HG03575 (cell line): ENCODE measurements around the gene RBM20.

ENCODE experiments used
- ATAC-seq: cut with Tn5 transposase; IDR thresholded peaks from one replicate; pipeline ENCODE4 v1.9.1; 2021; ENCODE audit not compliant: unreplicated experiment, insufficient number of reproducible peaks, low FRiP score; ENCODE audit errors: extremely low read depth

Gene RBM20

DNA sequence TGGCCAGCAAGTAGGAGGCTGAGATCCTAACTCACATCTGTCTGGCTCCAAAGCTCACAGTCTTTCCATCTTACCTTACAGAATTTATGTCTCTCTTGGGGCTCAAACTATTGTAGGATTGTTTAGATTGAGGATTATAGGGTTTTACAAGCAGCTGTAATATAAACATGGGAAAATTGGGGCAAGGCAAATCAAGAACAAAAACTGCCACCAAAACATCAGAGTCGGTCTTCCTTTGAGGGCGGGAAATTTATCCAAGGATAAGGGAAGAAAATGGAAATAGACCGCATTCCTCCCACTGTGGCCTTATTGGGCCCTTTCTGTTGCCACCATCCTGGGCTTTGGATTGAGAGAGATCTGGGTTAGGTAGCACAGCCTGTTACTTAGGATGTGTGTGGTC, 22.5 kb downstream of the RBM20 start:
- ATAC-seq = no peak

DNA sequence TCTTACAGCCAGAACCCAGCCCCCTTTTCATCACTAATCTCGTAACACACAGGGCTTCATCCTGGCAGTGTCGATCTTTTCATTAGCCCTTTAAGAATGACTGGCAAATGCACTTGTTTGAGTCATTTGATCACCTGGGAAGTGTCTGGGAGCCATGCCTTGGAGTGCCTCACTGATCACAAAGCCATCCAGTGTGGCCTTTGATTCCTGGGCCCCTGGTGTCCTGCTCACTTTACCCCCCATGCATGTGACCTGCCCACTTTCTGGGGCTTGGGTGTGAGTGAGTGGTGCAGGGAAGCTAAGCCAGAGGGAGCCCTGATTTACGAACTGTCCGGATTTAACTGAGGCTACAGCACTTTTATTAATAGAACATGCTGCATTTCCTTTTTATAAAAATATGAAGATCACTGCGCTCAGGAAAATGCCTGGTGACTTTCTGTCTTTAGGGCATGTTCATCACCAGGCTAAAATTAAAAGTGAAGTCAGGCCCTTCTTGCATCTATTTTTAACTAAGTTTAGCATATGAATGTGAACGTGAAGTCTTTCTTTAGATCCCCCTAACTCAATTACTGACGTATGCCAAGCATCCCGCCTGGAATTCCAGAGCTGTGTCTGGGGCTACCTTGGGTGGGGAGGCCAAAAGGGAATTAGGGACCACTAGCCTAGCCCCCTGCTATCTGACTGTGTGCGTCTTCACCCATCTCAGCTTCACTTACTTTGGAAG, 23.6 kb downstream of the RBM20 start:
- ATAC-seq = no peak

DNA sequence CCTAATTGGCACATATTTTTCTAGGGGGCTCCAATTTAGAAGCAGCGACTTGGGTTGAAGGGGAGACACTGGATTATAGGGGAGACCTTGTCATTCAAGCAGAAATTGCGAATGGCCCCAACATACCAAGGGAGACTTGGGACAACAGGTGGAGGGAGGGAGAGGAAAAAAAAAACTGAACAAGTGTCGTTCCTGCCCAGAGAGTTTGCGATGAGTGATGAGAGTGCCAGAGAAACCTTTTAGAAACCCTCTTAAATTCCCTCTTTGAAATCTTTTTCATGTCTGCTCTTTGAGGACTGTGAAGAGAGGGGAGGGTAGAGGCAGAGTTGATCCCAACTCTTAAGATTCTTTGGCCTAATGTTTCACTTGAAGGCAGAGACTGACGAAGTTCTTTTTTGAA, 24.3 kb downstream of the RBM20 start:
- ATAC-seq = no peak

DNA sequence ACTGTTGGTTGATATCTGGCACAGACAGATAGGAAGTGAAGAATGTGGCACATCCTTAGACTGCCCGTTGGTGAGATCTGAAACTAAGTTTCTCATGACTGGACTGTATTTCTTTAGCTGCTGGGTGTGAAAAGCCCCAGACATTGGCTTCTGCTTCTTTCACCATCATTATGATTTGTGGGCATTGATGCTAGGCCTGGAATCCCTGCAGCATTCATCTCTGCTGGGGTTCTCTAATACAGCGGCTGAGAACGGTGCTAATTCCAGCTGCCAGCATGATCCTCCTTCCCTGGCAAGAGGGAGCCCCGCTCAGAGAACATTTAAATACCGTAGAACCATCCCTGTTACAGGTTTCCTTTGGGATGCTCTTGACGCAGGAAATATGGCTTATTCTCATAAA, 26.2 kb downstream of the RBM20 start:
- ATAC-seq = no peak

DNA sequence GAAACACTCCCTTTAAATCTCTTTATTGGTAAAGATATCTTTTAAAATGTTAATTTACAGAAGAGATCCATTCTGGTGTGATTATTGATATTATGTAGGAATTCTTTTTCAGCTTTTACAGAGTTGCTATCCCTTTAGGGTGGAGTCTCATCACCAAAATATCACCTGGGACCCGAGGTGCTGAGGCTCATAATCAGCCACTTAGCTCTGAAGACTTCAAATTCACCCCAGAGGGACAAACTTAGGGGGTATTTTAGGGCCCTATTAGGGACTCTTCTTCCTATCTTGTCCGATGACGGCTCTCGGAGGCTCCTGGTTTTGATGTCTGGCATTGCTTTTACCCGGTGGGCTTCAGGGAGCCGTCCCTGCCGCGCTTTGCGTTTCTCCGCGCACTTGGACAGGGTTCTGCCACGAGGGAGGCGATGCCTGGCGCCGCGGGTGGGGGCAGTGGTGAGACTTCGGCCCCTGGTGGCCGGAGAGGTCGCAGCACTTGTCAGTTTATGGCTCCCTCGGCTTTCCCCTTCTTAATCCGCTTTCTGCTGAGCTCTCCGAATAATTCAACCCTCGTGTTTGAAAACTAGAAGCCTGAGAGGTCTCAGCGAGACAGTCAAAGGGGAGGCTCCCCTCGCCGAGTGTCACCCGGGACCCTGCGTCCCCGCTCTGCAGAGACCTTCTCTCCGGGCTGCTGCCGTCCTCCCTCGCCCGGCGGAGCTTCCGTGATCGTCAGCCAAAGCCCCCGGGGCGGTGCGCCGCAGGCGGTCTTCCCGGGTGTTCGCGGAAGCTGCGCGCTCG, 27.8 kb downstream of the RBM20 start:
- ATAC-seq = peak; percentile 87

DNA sequence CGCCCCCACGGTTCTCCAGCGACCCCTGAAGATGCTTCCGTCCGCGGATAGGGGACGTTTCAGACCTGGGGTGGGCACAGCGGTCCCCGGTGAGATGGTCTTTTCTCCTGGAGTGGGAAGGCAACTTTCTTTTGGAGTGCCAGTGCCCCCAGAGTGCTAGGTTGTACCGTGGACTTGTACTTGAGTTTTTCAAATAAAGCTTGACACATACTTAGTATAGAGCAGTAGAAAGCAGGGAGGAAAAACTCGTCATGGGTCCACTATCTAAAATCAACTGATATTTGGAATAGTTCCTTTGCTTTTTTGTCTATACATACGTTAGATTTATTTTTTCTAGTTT, 28.4 kb downstream of the RBM20 start:
- ATAC-seq = no peak

DNA sequence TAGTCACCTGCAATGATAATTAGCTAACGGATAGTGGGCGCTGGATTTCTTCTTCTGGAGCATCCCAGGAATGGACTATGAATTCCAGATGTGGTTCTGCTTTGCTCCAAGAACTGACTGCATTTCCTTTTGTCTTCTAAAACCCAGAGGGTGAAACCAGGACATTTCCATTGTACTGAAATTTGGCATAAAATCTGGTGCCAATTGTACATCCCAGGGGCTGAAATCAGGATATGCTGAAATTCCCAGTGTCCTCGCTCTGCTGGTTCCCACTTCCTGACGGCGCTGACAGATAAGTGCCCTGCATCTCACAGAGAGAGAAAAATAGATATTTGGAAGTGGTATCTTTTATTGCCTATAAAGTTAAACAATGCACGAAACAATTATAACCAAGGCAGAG, 31.9 kb downstream of the RBM20 start:
- no peak for ATAC-seq

DNA sequence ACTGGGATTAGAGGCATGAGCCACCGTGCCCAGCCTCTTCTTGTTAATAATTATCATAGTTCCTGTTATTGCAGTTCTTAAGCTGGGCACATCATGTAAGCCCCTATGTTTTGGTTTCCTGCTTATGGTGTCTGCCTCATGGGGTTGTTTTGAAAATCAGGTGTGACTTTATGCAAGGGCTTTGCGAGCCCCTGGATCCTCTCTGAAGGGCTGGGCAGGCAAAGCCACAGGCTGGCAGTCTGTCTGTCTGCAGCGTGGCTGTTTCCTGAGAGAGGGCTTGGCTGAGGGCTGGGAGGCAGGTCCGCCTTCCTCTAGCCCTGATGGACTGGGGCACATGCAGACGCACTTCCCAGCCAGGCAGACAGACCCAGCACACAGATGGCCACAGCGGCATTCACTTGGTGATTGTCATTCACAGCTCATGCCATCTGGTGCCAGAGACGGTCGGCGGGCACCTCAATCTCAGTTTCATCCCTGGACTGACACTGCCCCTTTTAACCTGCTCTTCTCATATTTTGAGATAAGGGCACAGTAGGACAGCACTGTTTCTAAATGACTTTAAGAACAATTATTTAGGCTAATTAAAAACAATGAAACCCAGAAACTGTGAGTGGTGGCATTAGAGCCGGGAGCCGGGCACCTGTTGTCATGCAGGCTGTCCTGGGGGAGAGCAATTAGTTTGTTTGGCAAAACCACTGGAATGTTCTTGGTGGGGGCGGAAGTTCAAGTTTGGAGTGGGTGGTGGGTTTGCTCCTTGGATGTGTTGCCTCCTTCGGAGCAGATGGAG, 35.5 kb downstream of the RBM20 start:
- ATAC-seq = no peak

DNA sequence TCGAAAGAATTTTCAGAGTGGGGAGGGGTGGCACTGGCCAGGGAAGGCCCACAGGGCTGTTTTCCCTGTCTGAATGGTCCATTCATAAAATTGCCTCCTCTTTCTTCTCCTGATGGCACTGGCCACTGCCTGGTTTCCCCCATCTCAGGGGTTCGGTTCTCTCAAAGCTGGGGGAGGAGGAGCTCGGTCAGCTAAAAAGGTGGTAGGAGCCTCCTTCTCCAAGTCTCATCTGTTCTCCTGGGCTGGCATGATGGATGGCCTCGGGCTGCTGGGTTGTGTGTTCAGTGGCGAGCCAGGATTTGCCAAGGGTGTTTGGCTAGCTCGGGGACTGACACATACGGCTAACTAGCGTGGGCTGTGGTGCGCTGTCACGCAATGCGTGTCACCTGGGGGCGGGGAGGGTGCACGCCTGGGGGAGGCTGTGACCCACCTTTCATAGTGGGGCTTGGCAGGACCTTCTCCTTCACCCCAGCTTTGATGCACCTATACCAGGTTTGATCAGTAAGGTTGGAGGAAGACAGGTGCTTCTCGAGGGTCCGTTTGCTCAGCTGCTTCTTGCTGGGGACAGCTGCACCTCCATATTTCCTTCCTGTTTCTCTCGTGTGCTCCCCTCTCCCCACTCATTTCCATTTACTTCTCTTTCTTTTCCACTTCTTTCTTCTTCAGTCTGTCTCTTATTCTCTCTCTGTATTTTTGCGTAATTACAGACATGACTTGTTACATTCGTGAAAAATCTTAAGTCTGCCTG, 36.3 kb downstream of the RBM20 start:
- no peak for ATAC-seq

DNA sequence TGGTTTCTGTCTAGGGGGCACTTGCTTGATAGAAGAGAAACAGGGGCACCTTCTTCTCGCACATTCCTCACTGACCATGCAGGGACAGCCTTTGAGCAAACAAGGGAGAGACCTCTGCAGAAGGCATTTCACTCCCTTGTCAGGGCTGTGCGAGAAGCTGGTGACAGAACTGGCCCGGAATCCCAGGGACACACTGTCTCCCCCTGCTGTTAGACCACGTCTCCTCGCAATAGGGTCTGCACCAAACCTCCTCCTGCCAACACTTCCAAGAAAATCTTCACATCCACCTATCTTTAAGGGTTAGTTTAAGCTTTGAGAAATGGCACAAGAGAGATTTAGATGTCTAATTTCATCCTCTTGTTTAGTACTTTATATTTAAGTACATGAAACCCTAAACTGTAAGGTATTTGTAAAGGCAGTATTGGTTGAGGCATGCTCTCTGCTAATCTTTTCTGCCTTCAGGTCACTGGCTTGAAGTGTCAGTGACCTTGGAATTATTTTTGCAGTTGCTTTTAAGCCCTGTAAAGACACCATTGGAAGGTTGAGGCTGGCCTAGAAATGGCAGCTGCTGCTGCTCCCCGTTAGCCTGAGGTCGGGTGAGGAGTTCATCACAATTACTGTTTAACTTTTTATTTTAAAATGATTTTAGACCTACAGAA, 37.0 kb downstream of the RBM20 start:
- ATAC-seq = no peak

DNA sequence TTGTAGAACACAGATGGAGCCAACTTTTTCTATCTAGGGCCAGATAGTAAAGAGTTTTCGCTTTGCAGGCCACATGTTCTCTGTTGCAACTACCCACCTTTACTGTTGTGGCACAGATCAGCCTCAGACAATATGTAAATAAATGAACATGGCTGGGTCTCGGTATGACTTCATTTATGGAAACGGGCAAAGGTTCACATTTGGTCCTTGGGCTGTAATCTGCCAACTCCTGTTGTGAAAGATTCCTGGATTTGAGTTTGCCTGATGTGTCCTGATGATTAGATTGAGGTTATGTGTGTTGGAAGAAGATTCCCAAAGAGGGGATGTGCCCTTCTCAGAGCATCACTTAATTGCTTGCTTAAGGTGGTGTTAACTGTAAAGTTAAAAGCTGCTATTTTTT, 38.2 kb downstream of the RBM20 start:
- no peak for ATAC-seq

DNA sequence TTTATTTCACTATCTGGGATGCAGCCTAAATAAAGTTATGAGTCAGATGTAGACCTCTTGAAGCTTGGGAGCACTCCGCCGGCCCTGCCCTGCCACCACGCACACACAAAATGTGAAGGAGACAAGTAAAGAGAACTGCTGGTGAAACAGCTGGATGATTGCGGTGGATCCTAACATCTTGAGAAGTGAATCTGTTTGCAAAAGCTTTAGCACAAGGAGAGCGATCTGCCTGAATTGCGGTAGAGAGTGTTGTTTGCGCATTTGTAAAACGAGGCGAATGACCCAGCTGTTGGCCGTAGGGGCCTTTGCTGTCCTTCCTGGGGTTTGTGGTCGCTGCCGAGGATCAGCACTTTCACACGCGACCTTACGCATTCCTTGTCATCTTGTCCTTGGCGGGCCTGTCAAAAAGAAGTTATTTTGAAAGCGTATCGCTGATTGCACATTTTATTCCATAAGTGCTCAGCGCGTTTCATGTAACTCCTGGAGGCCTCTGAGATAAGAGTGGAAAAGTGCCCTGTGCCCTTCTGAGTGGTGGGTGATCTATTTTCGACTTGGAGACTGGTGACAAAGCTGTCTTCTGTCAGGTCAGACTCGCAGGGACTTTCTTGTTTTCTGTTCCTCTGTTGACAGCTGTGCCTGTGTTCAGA, 40.8 kb downstream of the RBM20 start:
- ATAC-seq = no peak

DNA sequence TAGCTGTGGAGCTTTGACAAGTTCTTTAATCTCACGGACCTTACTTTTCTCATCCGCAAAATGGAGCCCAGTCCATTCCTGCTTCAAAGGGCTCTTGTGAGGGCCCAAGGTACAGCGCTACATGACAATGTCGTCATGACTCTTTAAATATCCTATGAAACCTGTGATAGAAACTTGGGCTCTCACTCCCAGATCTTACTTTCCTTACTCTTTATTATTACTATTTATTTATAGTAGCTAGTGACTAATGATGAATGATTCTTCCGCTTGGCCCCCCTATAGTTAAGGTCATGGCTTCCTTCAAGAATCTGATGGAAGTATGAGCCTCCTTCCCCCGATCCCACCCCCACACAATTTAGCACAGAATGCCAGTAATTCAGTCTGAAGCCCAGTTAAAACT, 41.9 kb downstream of the RBM20 start:
- no peak for ATAC-seq

DNA sequence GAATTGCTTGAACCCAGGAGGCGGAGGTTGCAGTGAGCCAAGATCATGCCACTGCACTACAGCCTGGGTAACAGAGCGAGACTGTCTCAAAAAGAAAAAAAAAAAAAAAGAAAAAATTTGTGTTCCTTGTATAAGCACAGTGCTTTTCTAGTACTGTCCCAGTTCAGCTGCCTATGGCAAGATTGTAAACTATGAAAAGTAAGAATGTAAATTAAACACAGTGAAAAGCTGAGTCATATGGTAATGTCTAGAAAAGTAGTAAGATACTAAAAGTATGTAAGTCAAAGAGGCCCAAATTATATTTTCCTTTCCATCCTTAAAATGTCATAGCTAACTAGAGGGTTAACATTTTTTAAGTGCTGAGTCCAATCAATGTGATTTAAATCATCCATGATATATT, 42.8 kb downstream of the RBM20 start:
- no peak for ATAC-seq

DNA sequence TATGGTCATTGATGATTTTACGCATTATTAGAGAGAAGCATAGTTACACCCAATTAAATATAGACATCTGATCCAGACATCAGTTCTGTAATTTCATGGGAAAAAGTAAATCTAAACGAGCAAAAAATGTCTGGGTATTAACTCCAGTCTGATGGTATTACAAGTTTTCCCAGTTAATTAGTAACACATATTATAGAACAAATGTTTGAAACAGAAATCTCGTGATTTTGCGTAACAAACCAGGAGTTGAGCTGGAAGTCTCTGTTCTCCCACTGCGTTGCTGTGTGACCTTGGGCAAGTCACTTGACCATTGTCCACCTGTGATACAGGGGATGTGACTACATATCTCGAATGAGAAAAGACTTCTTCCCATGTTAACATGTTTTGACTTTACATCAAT, 43.3 kb downstream of the RBM20 start:
- ATAC-seq = no peak

DNA sequence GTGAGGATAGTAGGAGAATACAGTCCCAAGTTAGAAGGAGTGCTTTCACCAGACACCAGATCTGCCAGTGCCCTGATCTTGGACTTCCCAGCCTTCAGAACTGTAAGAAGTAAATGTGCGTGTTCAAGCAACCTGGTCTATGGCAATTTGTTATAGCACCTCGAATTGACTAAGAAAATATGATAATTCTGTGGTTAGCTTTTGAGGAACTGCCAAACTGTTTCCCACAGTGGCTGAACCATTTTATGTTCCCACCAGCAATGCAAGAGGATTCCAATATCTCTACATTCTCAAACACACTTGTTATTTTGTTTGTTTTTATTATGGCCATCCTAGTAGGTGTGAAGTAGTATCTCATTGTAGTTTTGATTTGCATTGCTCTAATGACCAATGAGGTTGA, 47.0 kb downstream of the RBM20 start:
- ATAC-seq = no peak

DNA sequence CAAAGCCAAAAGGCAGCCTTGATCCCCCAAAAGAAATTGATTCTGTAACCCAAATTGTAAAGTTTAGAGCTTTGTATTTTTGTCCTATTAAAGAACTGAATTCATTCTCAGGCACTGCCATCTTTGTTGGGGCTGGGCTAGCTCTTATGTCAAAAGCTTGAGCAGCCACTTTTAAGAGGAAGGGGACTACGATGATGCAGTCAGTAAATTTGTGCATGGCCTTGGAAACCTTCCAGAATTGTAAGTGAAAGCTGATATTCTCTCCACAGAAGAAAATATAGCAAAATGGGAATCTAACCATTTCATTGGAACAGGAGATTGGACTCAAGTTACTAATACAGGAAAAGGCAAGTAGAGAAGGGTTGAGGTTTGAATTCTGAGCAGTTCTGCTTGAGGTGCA, 50.1 kb downstream of the RBM20 start:
- no peak for ATAC-seq

DNA sequence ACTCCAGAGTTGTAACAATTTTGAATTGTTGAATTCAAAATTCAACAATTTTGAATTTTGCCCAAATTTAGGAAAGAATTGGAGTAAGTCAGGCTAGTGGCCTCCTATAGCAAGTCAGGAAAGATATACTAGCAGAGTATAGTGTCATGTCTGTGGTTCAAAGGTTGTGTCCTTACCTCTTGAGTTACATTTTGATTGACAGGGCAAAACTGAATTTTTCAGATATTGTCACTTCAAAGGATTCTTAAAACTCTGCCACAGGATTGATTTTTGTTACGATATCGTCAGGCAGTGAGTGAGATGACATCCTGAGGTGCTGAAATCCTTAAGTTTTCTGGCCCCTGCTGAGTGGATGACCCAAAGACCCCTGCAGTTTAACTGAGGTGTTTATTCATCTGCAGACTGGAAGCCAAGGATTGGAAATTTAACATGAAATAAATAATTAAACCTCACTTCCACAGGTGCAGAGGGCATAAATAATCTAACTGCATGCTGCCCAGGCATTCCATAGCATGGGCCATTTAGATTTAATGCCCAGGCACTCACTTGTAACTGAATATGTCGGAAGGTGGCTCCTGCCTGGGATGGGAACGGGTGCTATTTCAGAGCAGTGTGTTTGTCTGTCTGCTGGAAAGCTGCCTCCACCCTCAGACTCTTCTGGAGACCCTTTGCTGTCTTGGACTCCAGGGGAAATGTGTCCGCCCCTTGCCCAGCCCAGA, 50.8 kb downstream of the RBM20 start:
- ATAC-seq = no peak
